K562 (cell line): Measurements from ENCODE around the gene ENG. TPM values are rescaled to one million over a fixed set of nuclear protein-coding genes. Genes with fewer than 3 reads are reported as not detected.

Experiments used
- AFF1 ChIP-seq, 2 experiments: fragments of 450-650 bp; IDR thresholded peaks; 2 replicates each; pipeline ENCODE4 v1.6.1; 2018; ENCODE audit warnings: mild to moderate bottlenecking in 2 of 2, low read depth in 1 of 2; ENCODE audit not compliant: partially characterized antibody in 2 of 2
- BCOR ChIP-seq: fragments of 450-650 bp; IDR thresholded peaks from 2 replicates; pipeline ENCODE4 v1.6.1; 2016
- E2F1 ChIP-seq: sonication (generic); formaldehyde crosslinking; IDR thresholded peaks from 2 replicates; pipeline ENCODE4 v1.8.1; 2023; ENCODE audit warnings: mild to moderate bottlenecking, missing genetic modification reagents, moderate library complexity
- KAT7 ChIP-seq: sonication (generic); formaldehyde crosslinking; IDR thresholded peaks from 2 replicates; pipeline ENCODE4 v1.8.0; 2022; ENCODE audit warnings: missing genetic modification reagents, mild to moderate bottlenecking, borderline replicate concordance
- OTX1 ChIP-seq: fragments of 450-650 bp; formaldehyde crosslinking; IDR thresholded peaks from 2 replicates; pipeline ENCODE4 v1.4.0; 2022; ENCODE audit warnings: mild to moderate bottlenecking
- RREB1 ChIP-seq: fragments of 250-450 bp; sonication (Bioruptor Pico); IDR thresholded peaks from 2 replicates; pipeline ENCODE4 v1.4.0; 2020
- SRSF3 ChIP-seq: fragments of 200-400 bp; formaldehyde crosslinking; IDR thresholded peaks from 2 replicates; pipeline ENCODE4 v1.6.1; 2016; ENCODE audit warnings: mild to moderate bottlenecking, low read length, moderate library complexity; ENCODE audit not compliant: insufficient read depth
- TRIM28 ChIP-seq: fragments of 450-650 bp; IDR thresholded peaks from 2 replicates; pipeline ENCODE4 v1.6.1; 2017
- ZNF165 ChIP-seq: fragments of 250-450 bp; sonication (Bioruptor Pico); IDR thresholded peaks from 2 replicates; pipeline ENCODE4 v1.4.0; 2020; ENCODE audit warnings: borderline replicate concordance
- ZNF23 ChIP-seq: fragments of 250-450 bp; sonication (Bioruptor Pico); IDR thresholded peaks from 2 replicates; pipeline ENCODE4 v1.4.0; 2020; ENCODE audit warnings: mild to moderate bottlenecking
- ZNF592 ChIP-seq: fragments of 450-650 bp; IDR thresholded peaks from 2 replicates; pipeline ENCODE4 v1.6.1; 2017; ENCODE audit warnings: antibody characterized with exemption, mild to moderate bottlenecking
- ZNF785 ChIP-seq: fragments of 250-450 bp; sonication (Bioruptor Pico); IDR thresholded peaks from 2 replicates; pipeline ENCODE4 v1.4.0; 2020; ENCODE audit warnings: mild to moderate bottlenecking
- polyA plus RNA-seq, 8 experiments: library from polyadenylated mRNA; depleted of rRNA in 4 of 8; stranded (reverse) in 5 of 8; unstranded in 3 of 8; fragments of >200 nt; fragmentation: Nextera tagmentation in 2 of 8; fragmentation: Illumina TruSeq in 1 of 8; extraction: Ambion mirVana in 2 of 8; extraction: Trizol in 1 of 8; gene quantifications; 2 replicates each; pipeline versions ENCODE4 v1.2.1 to v1.2.3, GENCODE V29; 2011 to 2014; ENCODE audit warnings: inconsistent platforms in 1 of 8, missing spikeins in 1 of 8
- total RNA-seq, 7 experiments: library from RNA; depleted of rRNA in 6 of 7; stranded (reverse); fragments of >200 nt in 6 of 7; fragmentation: Illumina TruSeq in 2 of 7; extraction: Trizol in 2 of 7; gene quantifications; 2 replicates each; pipeline versions ENCODE4 v1.2.1 to v1.2.3, GENCODE V29; 2011 to 2021; ENCODE audit warnings: low replicate concordance in 1 of 7

Gene ENG
- total and polyA plus RNA-seq, 9 of the 15 experiments (the other 6 are each of a cell fraction or from before 2014, with no cell fraction given) = 0.04 to 0.40 (median 0.14) TPM; not detected in 1

GRCh38 chr9:127878001-127878651 lies 23.7 kb upstream of the ENG start (continued):
- TF ChIP-seq AFF1 (IDR thresholded peaks at IDR 0.05; ENCODE audit: low read depth in 1 of 2, partially characterized antibody in 2 of 2) (peak in 1 of 2 experiments; percentile 8), TRIM28 (no peak), ZNF785 (no peak), OTX1 (no peak), E2F1 (CRISPR knock-in tag) (0 out of 2 replicates have a peak, but pooled peaks have one; percentile 50), ZNF165 (CRISPR knock-in tag) (0 out of 2 replicates have a peak, but pooled peaks have one; percentile 11), KAT7 (CRISPR knock-in tag) (peak; percentile 58; the same call in 1 of the 2 replicates), BCOR (peak; percentile 84), ZNF23 (CRISPR knock-in tag) (no peak), SRSF3 (no peak), ZNF592 (peak; percentile 54; the same call in 1 of the 2 replicates), RREB1 (CRISPR knock-in tag) (peak; percentile 7; the same call in 1 of the 2 replicates)
